Measurements from ENCODE around the gene CCL23. TPM values are rescaled to one million over a fixed set of nuclear protein-coding genes. Genes with fewer than 3 reads are reported as not detected.

Gene CCL23
- total and polyA plus RNA-seq, 10 donors: 1.6 to 40.6 (median 10.8) TPM

- 83 to 98% (median 92%) methylated on average over 1 of the region's 1 CpG for WGBS, 5 donors
- intact Hi-C loops (cut with DNase I; ENCODE audit: low total_unique reads): loop anchor here (5.0 to 10.0 kb wide), 2 partner anchors 175 to 513 kb away; partner anchors contain the start of gene ZNHIT3
- H3K27me3 ChIP-seq (replicated peaks in 1 of 7): peaks cover 0 to 7% (median 0%) of the 10 kb centered on the region in 7 donors
- H3K36me3 ChIP-seq: no peaks in the 10 kb centered on the region
- H3K9me3 ChIP-seq: no peaks in the 10 kb centered on the region
- H3K4me1 ChIP-seq: peaks cover 6 to 47% (median 27%) of the 10 kb centered on the region in 6 donors
- H3K27ac ChIP-seq: peak overlapping the region in 1 of 8 donors; percentile 4
- TF ChIP-seq CTCF (IDR thresholded peaks at IDR 0.05 in 8 of 11, conservative IDR thresholded peaks at IDR 0.05 in 3 of 11): no peak
- no peak for TF ChIP-seq POLR2AphosphoS5 (IDR thresholded peaks at IDR 0.05)
- no peak for TF ChIP-seq POLR2A (IDR thresholded peaks at IDR 0.05)
- no peak overlapping the region for H3K4me3 ChIP-seq
- no peak for DNase-seq
Observed at GRCh38 chr17:35972066-35972465, 45.7 kb downstream of the CCL23 start.

DNA sequence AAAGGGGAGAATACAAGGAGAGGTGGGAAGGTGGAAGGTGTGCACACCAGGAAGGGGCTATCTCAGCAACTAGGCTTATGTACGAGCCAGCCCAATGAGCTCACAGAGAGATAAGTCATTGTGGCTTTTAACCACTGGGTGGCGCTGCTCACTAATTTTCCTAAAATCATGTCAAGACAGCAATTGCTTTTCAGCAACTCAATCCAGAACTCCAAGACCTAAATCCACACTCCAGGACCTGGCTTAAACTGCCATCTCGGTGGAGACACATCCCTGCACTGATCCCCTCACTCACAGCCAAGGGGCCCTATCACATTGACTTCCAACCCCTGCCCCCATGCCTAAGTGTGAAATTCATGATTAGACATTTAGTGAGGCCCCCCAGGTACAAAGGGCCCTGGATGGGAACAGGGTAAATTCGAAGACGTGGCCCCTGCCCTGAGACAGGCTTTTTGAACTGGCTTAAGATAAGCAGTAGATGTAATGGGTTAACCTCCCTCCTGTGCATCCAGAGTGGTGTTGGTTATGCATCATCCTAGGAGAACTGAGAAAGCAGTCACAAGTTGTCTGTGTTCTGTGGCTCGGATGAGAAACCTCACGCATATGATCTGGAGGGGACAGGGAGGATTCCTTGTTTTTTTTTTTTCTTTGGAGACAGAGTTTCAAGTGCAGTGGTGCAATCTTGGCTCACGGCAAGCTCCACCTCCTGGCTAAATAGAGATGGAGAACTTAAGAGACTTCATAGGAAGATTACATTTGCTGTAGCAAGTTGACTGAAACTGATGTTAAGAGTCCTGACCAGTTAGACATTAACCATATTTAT is 48.0 kb downstream of the CCL23 start:
- peak; percentile 84 for DNase-seq
- Histone ChIP-seq H3K4me1 (peaks cover 6 to 30% (median 16%) of the 10 kb centered on the region in 6 donors), H3K36me3 (no peaks in the 10 kb centered on the region), H3K4me3 (no peak overlapping the region), H3K27ac (no peak overlapping the region), H3K27me3 (replicated peaks in 1 of 7) (peaks cover 0 to 7% (median 0%) of the 10 kb centered on the region in 7 donors), H3K9me3 (no peaks in the 10 kb centered on the region)
- TF ChIP-seq CTCF (IDR thresholded peaks at IDR 0.05 in 8 of 11, conservative IDR thresholded peaks at IDR 0.05 in 3 of 11) (peak; percentile 73 to 93 (median 86)), POLR2A (IDR thresholded peaks at IDR 0.05) (no peak), POLR2AphosphoS5 (IDR thresholded peaks at IDR 0.05) (no peak)
- WGBS, 5 donors: 40 to 48% (median 40%) methylated on average over 8 of the region's 8 CpGs
- intact Hi-C loops (cut with DNase I; ENCODE audit: low total_unique reads): loop anchor here (5.0 to 10.0 kb wide), 2 partner anchors 178 to 515 kb away; partner anchors contain the start of gene ZNHIT3

- intact Hi-C loops (cut with DNase I; ENCODE audit: low total_unique reads): no loop called here
- no peak overlapping the region for H3K27ac ChIP-seq
- DNase-seq: no peak
- H3K36me3 ChIP-seq: no peaks in the 10 kb centered on the region
- peaks cover 0 to 7% (median 0%) of the 10 kb centered on the region in 7 donors for H3K27me3 ChIP-seq (replicated peaks in 1 of 7)
- H3K9me3 ChIP-seq: no peaks in the 10 kb centered on the region
- WGBS, 5 donors: 77 to 88% (median 82%) methylated on average over 10 of the region's 10 CpGs
- TF ChIP-seq POLR2AphosphoS5 (IDR thresholded peaks at IDR 0.05) (no peak), POLR2A (IDR thresholded peaks at IDR 0.05) (no peak), CTCF (IDR thresholded peaks at IDR 0.05 in 8 of 11, conservative IDR thresholded peaks at IDR 0.05 in 3 of 11) (no peak)
- H3K4me3 ChIP-seq: no peak overlapping the region
- peaks cover 6 to 28% (median 12%) of the 10 kb centered on the region in 6 donors for H3K4me1 ChIP-seq
Observed at GRCh38 chr17:35968520-35969054, 49.2 kb downstream of the CCL23 start.

DNA sequence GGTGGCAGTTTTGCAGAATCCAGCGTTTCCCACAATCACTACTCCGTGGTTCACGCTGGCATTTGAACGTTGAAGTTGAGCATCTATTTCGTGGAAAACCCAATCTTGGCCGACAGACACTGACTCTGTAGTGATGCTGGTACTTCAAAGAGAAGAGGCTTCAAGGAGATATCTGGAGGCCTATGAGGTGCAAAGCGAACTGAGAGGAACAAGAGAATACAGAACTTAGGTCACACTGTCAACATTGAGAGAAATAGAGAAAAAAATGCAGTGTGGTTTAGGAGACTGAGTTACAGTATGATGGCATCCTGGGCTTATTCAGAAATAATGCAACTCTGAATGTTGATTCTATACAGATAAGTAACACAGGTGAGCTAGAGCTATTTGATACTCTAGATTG is 52.5 kb downstream of the CCL23 start:
- 84 to 95% (median 92%) methylated on average over 7 of the region's 7 CpGs for whole genome bisulfite sequencing, 5 donors
- Histone ChIP-seq H3K4me1 (peaks cover 0 to 8% (median 5%) of the 10 kb centered on the region in 6 donors), H3K27me3 (replicated peaks in 1 of 7) (peaks cover 0 to 17% (median 0%) of the 10 kb centered on the region in 7 donors), H3K4me3 (no peak overlapping the region), H3K9me3 (no peaks in the 10 kb centered on the region), H3K27ac (no peak overlapping the region), H3K36me3 (no peaks in the 10 kb centered on the region)
- intact Hi-C loops (cut with DNase I; ENCODE audit: low total_unique reads): no loop called here
- no peak for DNase-seq
- TF ChIP-seq POLR2A (IDR thresholded peaks at IDR 0.05) (no peak), CTCF (IDR thresholded peaks at IDR 0.05 in 8 of 11, conservative IDR thresholded peaks at IDR 0.05 in 3 of 11) (no peak), POLR2AphosphoS5 (IDR thresholded peaks at IDR 0.05) (no peak)

All from spleen (tissue), 11 donors.